ENCODE data around the gene LRP1-AS. TPM values are rescaled to one million over a fixed set of nuclear protein-coding genes. Genes with fewer than 3 reads are reported as not detected.
A peak's percentile ranks its signal among the peaks of the same experiment; 100 is the strongest.

Gene LRP1-AS
- total and polyA plus RNA-seq, 7 experiments from 2014 or later, result not detected

GRCh38 chr12:57109207-57110103 lies 38.0 kb downstream of the LRP1-AS start:
- H3K4me3 ChIP-seq (ENCODE audit: low read length), result peak overlapping the region; percentile 75
- no peaks in the 10 kb centered on the region for H3K27me3 ChIP-seq (ENCODE audit: control insufficient read depth in 2 of 2, insufficient read depth in 2 of 2, low read length in 2 of 2)
- Mint-ChIP-seq H3K4me1 (peaks cover 43 to 67% (median 49%) of the 10 kb centered on the region in 7 donors), H3K9me3 (peaks cover 0 to 9% (median 0%) of the 10 kb centered on the region in 11 donors), H3K27me3 (no peaks in the 10 kb centered on the region), H3K36me3 (peaks cover 8 to 35% (median 11%) of the 10 kb centered on the region in 5 donors), H3K4me3 (peak overlapping the region; percentile 89 to 100 (median 98)), H3K27ac (peak overlapping the region; percentile 93 to 100 (median 97))
- H3K4me1 ChIP-seq (ENCODE audit: control insufficient read depth in 2 of 2, insufficient read depth in 2 of 2, low read length in 2 of 2), result peaks cover 12 to 26% of the 10 kb centered on the region in 2 donors
- intact Hi-C loops (cut with micrococcal nuclease), result loop anchor here (2.0 to 5.0 kb wide), 8 partner anchors 133 to 737 kb away; partner anchors contain the start of genes ATP5F1B (in 1 of the 2), CTDSP2 (in 1 of the 2), DDIT3 (in 1 of the 2) and GLI1 (in 1 of the 2)
- ChIA-PET CTCF (interaction anchor here (1.3 to 6.6 kb wide), 6 partner anchors 18 to 47 kb away, joined by 3 to 212 read pairs (median 31); partner anchors contain the start of genes NAB2 and NEMP1), POLR2A (interaction anchor here (2.8 to 17.1 kb wide), 5 partner anchors 15 to 82 kb away, joined by 9 to 401 read pairs (median 135); partner anchors contain the start of genes NAB2 and NEMP1)
- ATAC-seq, result no peak
- H3K9me3 ChIP-seq (ENCODE audit: control insufficient read depth in 2 of 3, low read length in 3 of 3), result no peaks in the 10 kb centered on the region
- H3K27ac ChIP-seq (ENCODE audit: low read depth, low read length), result peak overlapping the region; percentile 92
- DNase-seq, result no peak
- peaks cover 5 to 47% (median 23%) of the 10 kb centered on the region in 3 experiments for H3K36me3 ChIP-seq (ENCODE audit: control insufficient read depth in 2 of 3, insufficient read depth in 3 of 3, low read length in 3 of 3)

- H3K9me3 ChIP-seq (ENCODE audit: control insufficient read depth in 2 of 3, low read length in 3 of 3), result no peaks in the 10 kb centered on the region
- H3K4me1 Mint-ChIP-seq, result peaks cover 45 to 73% (median 53%) of the 10 kb centered on the region in 7 donors
- peak overlapping the region; percentile 38 to 93 (median 69) for H3K27ac Mint-ChIP-seq
- H3K36me3 Mint-ChIP-seq, result peaks cover 9 to 41% (median 12%) of the 10 kb centered on the region in 5 donors
- ChIA-PET POLR2A (interaction anchor here (8.9 to 17.1 kb wide), 2 partner anchors 13 to 39 kb away, joined by 294 to 401 read pairs; partner anchors contain the start of gene NAB2), CTCF (interaction anchor here (0.6 to 6.6 kb wide), 3 partner anchors 30 to 143 kb away, joined by 3 to 212 read pairs (median 8); partner anchors contain the start of gene STAC3)
- H3K27me3 Mint-ChIP-seq, result no peaks in the 10 kb centered on the region
- no peaks in the 10 kb centered on the region for H3K27me3 ChIP-seq (ENCODE audit: control insufficient read depth in 2 of 2, insufficient read depth in 2 of 2, low read length in 2 of 2)
- H3K4me3 Mint-ChIP-seq, result peak overlapping the region in 9 of 10 donors; percentile 12 to 100 (median 57)
- H3K27ac ChIP-seq (ENCODE audit: low read depth, low read length), result peak overlapping the region; percentile 34
- no peak for DNase-seq
- peaks cover 0 to 9% (median 0%) of the 10 kb centered on the region in 11 donors for H3K9me3 Mint-ChIP-seq
- H3K36me3 ChIP-seq (ENCODE audit: control insufficient read depth in 2 of 3, insufficient read depth in 3 of 3, low read length in 3 of 3), result peaks cover 12 to 61% (median 23%) of the 10 kb centered on the region in 3 experiments
- no peak for ATAC-seq
- no peak overlapping the region for H3K4me3 ChIP-seq (ENCODE audit: low read length)
- peaks cover 12 to 26% of the 10 kb centered on the region in 2 donors for H3K4me1 ChIP-seq (ENCODE audit: control insufficient read depth in 2 of 2, insufficient read depth in 2 of 2, low read length in 2 of 2)
- intact Hi-C loops (cut with micrococcal nuclease), result no loop called here
These were observed 39.8 kb downstream of the LRP1-AS start for GRCh38 chr12:57107456-57108155.

DNA sequence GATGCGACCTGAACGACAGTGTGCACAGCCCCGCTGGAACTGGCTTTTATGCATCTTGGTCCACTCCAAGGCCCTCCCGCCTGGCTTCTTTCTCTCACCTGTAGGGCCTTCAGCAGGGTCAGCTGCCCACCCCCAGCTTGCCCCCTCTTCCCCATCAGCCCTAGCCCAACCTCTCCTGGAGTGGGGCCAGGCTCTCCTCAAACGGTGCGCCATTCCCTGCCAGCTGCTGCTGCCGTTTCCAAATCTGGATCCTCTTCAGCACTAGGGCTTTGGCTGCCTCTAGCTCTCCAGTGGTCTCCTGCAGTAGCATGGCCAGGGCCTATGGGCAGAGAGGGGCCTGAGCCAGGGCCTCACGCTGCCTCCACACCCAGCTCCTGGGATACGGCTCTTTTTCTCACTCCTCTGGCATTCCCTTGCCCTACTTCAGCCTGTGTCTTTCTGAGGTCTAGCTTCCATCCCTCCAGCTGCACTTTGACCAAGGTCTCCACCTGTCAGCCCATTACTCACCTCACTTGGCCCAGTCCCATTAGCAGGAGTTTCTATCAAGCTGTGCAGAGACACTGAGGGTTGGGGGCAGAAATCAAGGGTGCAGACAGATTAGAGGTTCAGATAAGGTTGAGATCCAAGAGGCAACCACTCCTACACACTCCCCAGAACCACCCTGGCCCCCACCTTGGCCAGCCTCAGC lies 41.3 kb downstream of the LRP1-AS start:
- no peaks in the 10 kb centered on the region for H3K27me3 Mint-ChIP-seq
- H3K4me3 Mint-ChIP-seq, result no peak overlapping the region
- Histone ChIP-seq H3K36me3 (ENCODE audit: control insufficient read depth in 2 of 3, insufficient read depth in 3 of 3, low read length in 3 of 3) (peaks cover 12 to 69% (median 23%) of the 10 kb centered on the region in 3 experiments), H3K9me3 (ENCODE audit: control insufficient read depth in 2 of 3, low read length in 3 of 3) (no peaks in the 10 kb centered on the region), H3K27ac (ENCODE audit: low read depth, low read length) (peak overlapping the region; percentile 1), H3K4me3 (ENCODE audit: low read length) (no peak overlapping the region), H3K27me3 (ENCODE audit: control insufficient read depth in 2 of 2, insufficient read depth in 2 of 2, low read length in 2 of 2) (no peaks in the 10 kb centered on the region), H3K4me1 (ENCODE audit: control insufficient read depth in 2 of 2, insufficient read depth in 2 of 2, low read length in 2 of 2) (peaks cover 12 to 26% of the 10 kb centered on the region in 2 donors)
- intact Hi-C loops (cut with micrococcal nuclease), result no loop called here
- peak overlapping the region in 6 of 9 donors; percentile 28 to 85 (median 74) for H3K27ac Mint-ChIP-seq
- peaks cover 5 to 44% (median 12%) of the 10 kb centered on the region in 5 donors for H3K36me3 Mint-ChIP-seq
- peaks cover 0 to 2% (median 0%) of the 10 kb centered on the region in 11 donors for H3K9me3 Mint-ChIP-seq
- DNase-seq, result no peak
- POLR2A ChIA-PET, result interaction anchor here (2.0 to 17.1 kb wide), 3 partner anchors 12 to 38 kb away, joined by 10 to 401 read pairs (median 294); partner anchors contain the start of genes NAB2 and NEMP1
- ATAC-seq, result no peak
- CTCF ChIA-PET, result interaction anchor here (6.6 kb wide), 1 partner anchor 35 kb away, joined by 212 read pairs; no protein-coding TSS in a partner anchor
- H3K4me1 Mint-ChIP-seq, result peaks cover 45 to 72% (median 50%) of the 10 kb centered on the region in 7 donors

DNA sequence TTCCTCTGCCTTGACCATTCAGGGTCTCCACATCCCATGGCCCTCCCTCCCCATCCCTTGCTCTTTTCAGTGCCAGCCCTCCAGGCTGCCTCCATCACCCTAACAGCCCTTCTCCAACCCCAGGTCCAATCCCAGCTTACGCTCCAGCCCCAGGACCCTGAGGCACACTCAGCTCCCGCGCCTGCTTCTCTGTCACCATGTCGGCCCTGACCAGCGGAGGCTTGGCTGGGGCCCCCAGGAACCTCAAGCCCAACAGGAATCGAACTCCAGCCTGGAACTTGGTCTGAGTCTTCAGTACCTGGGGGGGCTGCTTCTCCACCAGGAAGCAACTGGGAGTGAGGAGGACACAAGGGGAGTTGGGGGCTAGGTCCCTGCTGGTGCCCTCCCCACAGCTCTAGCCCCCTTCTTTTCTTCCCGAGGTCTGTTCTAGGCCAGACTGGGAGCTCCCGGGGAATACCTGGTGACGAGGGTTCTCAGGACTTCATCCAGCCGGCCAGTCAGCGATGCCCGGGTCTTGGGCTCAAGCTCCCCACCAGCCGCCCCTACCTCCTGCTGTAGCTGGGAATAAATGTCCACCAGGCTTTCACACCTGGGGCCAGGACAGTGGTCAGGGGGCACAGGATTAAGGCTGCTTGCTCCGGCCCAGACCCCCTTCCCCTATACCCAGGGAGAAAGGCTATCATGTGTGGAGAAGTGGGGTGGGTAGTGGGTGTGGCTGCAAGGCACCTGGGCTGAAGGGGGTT lies 42.2 kb downstream of the LRP1-AS start:
- H3K36me3 Mint-ChIP-seq, result peaks cover 5 to 42% (median 12%) of the 10 kb centered on the region in 5 donors
- no peaks in the 10 kb centered on the region for H3K27me3 Mint-ChIP-seq
- intact Hi-C loops (cut with micrococcal nuclease), result no loop called here
- DNase-seq, result no peak
- ChIA-PET CTCF (interaction anchor here (0.8 kb wide), 1 partner anchor 18 kb away, joined by 3 read pairs; no protein-coding TSS in a partner anchor), POLR2A (interaction anchor here (2.0 to 17.1 kb wide), 3 partner anchors 11 to 37 kb away, joined by 10 to 401 read pairs (median 294); partner anchors contain the start of genes NAB2 and NEMP1)
- no peak for ATAC-seq
- Histone ChIP-seq H3K4me1 (ENCODE audit: control insufficient read depth in 2 of 2, insufficient read depth in 2 of 2, low read length in 2 of 2) (peaks cover 12 to 26% of the 10 kb centered on the region in 2 donors), H3K27ac (ENCODE audit: low read depth, low read length) (no peak overlapping the region), H3K27me3 (ENCODE audit: control insufficient read depth in 2 of 2, insufficient read depth in 2 of 2, low read length in 2 of 2) (no peaks in the 10 kb centered on the region), H3K36me3 (ENCODE audit: control insufficient read depth in 2 of 3, insufficient read depth in 3 of 3, low read length in 3 of 3) (peaks cover 12 to 69% (median 23%) of the 10 kb centered on the region in 3 experiments), H3K9me3 (ENCODE audit: control insufficient read depth in 2 of 3, low read length in 3 of 3) (no peaks in the 10 kb centered on the region), H3K4me3 (ENCODE audit: low read length) (no peak overlapping the region)
- no peaks in the 10 kb centered on the region for H3K9me3 Mint-ChIP-seq
- peak overlapping the region in 1 of 10 donors; percentile 8 for H3K4me3 Mint-ChIP-seq
- H3K27ac Mint-ChIP-seq, result peak overlapping the region in 7 of 9 donors; percentile 17 to 76 (median 55)
- peaks cover 50 to 78% (median 54%) of the 10 kb centered on the region in 7 donors for H3K4me1 Mint-ChIP-seq

GRCh38 chr12:57104292-57104910 lies 43.0 kb downstream of the LRP1-AS start:
- POLR2A ChIA-PET, result interaction anchor here (1.2 to 17.1 kb wide), 3 partner anchors 10 to 32 kb away, joined by 3 to 401 read pairs (median 10); partner anchors contain the start of genes NAB2 and NEMP1
- no peaks in the 10 kb centered on the region for H3K9me3 Mint-ChIP-seq

More at GRCh38 chr12:57104292-57104910, 43.0 kb downstream of the LRP1-AS start:
- H3K27me3 ChIP-seq (ENCODE audit: control insufficient read depth in 2 of 2, insufficient read depth in 2 of 2, low read length in 2 of 2), result no peaks in the 10 kb centered on the region
- peaks cover 12 to 77% (median 23%) of the 10 kb centered on the region in 3 experiments for H3K36me3 ChIP-seq (ENCODE audit: control insufficient read depth in 2 of 3, insufficient read depth in 3 of 3, low read length in 3 of 3)
- no peaks in the 10 kb centered on the region for H3K27me3 Mint-ChIP-seq
- no peak overlapping the region for H3K4me3 ChIP-seq (ENCODE audit: low read length)
- peaks cover 45 to 78% (median 53%) of the 10 kb centered on the region in 7 donors for H3K4me1 Mint-ChIP-seq
- peaks cover 4 to 19% of the 10 kb centered on the region in 2 donors for H3K4me1 ChIP-seq (ENCODE audit: control insufficient read depth in 2 of 2, insufficient read depth in 2 of 2, low read length in 2 of 2)
- H3K4me3 Mint-ChIP-seq, result peak overlapping the region in 1 of 10 donors; percentile 25
- intact Hi-C loops (cut with micrococcal nuclease), result no loop called here
- ATAC-seq (no peak), DNase-seq (no peak)
- H3K27ac ChIP-seq (ENCODE audit: low read depth, low read length), result no peak overlapping the region
- no peaks in the 10 kb centered on the region for H3K9me3 ChIP-seq (ENCODE audit: control insufficient read depth in 2 of 3, low read length in 3 of 3)
- peaks cover 5 to 46% (median 12%) of the 10 kb centered on the region in 5 donors for H3K36me3 Mint-ChIP-seq
- H3K27ac Mint-ChIP-seq, result peak overlapping the region in 8 of 9 donors; percentile 19 to 80 (median 62)
- CTCF ChIA-PET, result interaction anchor here (0.7 to 0.8 kb wide), 3 partner anchors 18 to 39 kb away, joined by 3 to 4 read pairs (median 3); no protein-coding TSS in a partner anchor

All from naive thymus-derived CD4-positive, alpha-beta T cell (primary cell).